ENCODE data around the gene SCEL.
"Not testable (repeated sequence)": the region's sequence is repeated elsewhere in the genome, so short reads cannot be mapped to it uniquely, and the experiment has no call there.

Gene SCEL

GRCh38 chr13:77623806-77624205, 88.3 kb downstream of the SCEL start:
- no peak for DNase-seq (ENCODE audit: low read depth)
- H3K4me3 ChIP-seq (ENCODE audit: low read length) = no peak overlapping the region
- no peak for TF ChIP-seq CTCF (IDR thresholded peaks at IDR 0.05; ENCODE audit: insufficient read depth, low read depth, low read length, missing control alignments)

- no peak for TF ChIP-seq CTCF (IDR thresholded peaks at IDR 0.05; ENCODE audit: insufficient read depth, low read depth, low read length, missing control alignments)
- no peak overlapping the region for H3K4me3 ChIP-seq (ENCODE audit: low read length)
- no peak for DNase-seq (ENCODE audit: low read depth)
These were observed 92.7 kb downstream of the SCEL start for GRCh38 chr13:77628170-77628569.

GRCh38 chr13:77637588-77637987, 102.1 kb downstream of the SCEL start:
- TF ChIP-seq CTCF (IDR thresholded peaks at IDR 0.05; ENCODE audit: insufficient read depth, low read depth, low read length, missing control alignments) = no peak
- DNase-seq (ENCODE audit: low read depth) = no peak
- no peak overlapping the region for H3K4me3 ChIP-seq (ENCODE audit: low read length)

- DNase-seq (ENCODE audit: low read depth) = no peak
- no peak for TF ChIP-seq CTCF (IDR thresholded peaks at IDR 0.05; ENCODE audit: insufficient read depth, low read depth, low read length, missing control alignments)
- H3K4me3 ChIP-seq (ENCODE audit: low read length) = no peak overlapping the region
These were observed 114.9 kb downstream of the SCEL start for GRCh38 chr13:77650409-77650808.

GRCh38 chr13:77653301-77653700, 117.8 kb downstream of the SCEL start:
- TF ChIP-seq CTCF (IDR thresholded peaks at IDR 0.05; ENCODE audit: insufficient read depth, low read depth, low read length, missing control alignments) = no peak
- no peak overlapping the region for H3K4me3 ChIP-seq (ENCODE audit: low read length)
- no peak for DNase-seq (ENCODE audit: low read depth)

GRCh38 chr13:77660016-77660415, 124.5 kb downstream of the SCEL start:
- not testable (repeated sequence) for H3K4me3 ChIP-seq (ENCODE audit: low read length); DNase-seq (ENCODE audit: low read depth)

- H3K4me3 ChIP-seq (ENCODE audit: low read length) = no peak overlapping the region
- no peak for DNase-seq (ENCODE audit: low read depth)
- TF ChIP-seq CTCF (IDR thresholded peaks at IDR 0.05; ENCODE audit: insufficient read depth, low read depth, low read length, missing control alignments) = no peak
These were observed 125.3 kb downstream of the SCEL start for GRCh38 chr13:77660841-77661250.

- DNase-seq (ENCODE audit: low read depth); H3K4me3 ChIP-seq (ENCODE audit: low read length): not testable (repeated sequence)
These were observed 126.8 kb downstream of the SCEL start for GRCh38 chr13:77662301-77662700.

GRCh38 chr13:77662831-77663230, 127.3 kb downstream of the SCEL start:
- not testable (repeated sequence) for DNase-seq (ENCODE audit: low read depth); H3K4me3 ChIP-seq (ENCODE audit: low read length)
